ENCODE data around the gene IL12A. TPM values are rescaled to one million over a fixed set of nuclear protein-coding genes. Genes with fewer than 3 reads are reported as not detected.

The IL12A gene
- 1.4 and 11.3 TPM in 2 replicates for total RNA-seq (2014; rRNA removed)
- polyA plus RNA-seq (2012) = 0.45 TPM

- DNase-seq (ENCODE audit: low read depth) = peak; percentile 73
Measured at GRCh38 chr3:159988617-159989271, at the start of gene IL12A. Gene IL12A (plus strand): TSS chr3:159988835.

DNA sequence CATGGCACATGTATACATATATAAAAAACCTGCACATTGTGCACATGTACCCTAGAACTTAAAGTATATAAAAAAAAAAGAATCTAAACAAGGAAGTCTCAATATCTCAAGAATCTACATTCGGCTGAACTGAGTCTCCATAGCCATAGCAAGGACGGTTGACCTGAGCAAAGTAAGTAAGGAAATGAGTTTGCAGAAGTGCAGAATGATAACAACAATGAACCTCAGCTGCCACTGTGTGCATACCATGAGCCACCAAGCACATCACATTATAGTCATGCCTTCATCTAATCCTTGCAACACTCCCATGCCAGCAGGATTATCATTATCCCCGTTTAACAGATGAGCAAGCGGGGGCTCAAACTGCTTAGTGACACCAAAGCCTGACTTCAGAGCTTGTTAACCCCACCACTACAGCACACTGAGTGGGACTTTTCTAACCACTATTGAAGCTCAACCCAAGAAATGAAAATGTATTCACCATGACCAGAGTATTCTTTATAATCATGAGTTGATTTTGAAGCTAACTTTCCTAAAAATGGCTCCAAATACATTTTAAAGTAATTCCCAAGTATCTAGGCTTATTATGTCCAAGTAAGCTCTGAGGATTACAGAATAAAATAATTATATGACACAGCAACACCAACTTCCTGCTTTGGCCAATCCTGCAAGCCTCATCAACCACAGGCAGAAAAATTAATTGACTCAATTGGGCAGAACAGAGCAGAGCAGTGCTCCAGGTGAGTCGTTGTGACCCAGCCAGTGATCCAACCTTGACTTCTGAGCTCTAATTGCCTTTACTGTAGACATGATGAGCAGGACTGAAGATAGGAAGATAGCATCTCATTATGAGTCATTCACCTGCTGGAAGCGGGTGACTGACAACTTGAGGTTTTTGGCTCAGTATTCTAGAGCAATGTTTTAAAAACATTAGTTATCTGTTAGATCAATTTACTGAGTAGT, 47.3 kb upstream of the IL12A start:
- DNase-seq (ENCODE audit: low read depth) = peak; percentile 21

DNA sequence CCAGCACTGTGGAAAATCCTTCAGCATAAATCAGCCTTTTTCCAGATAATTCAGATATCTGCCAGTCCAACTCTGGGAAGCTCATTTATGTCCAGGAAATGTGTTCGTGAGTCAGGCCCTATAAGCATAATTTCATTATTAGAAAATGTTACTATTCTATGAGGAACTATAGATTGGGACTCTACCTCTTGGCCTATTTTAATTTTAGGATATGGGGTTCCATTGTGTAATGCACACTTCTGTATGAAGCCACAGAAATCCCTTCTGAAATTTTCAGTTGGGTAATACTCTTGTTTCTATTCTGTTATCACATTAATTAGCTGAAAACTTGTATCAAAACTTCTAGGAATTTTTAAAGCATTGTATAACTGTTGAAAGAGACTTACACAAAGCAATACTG, 43.9 kb upstream of the IL12A start:
- DNase-seq (ENCODE audit: low read depth) = no peak

DNA sequence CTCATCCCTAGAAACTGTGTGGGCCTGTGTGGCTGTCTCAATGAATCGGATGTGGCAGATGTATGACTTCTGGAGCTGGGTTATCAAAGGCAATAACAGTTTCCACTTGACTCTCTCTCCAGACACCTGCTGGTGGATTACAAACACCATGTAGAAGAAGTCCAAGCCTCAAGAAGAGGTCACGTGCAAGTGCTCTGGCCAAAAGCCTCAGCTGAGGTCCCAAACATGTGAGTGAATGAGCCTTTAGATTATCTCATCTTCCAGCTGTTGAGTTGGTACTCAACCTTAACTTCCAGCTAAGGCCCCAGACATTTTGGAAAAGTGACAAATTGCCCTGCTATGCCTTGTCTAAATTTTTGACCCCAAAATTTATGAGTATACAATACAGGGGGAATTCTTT, 42.7 kb upstream of the IL12A start:
- DNase-seq (ENCODE audit: low read depth) = no peak

- DNase-seq (ENCODE audit: low read depth) = peak; percentile 42
Measured at GRCh38 chr3:159947220-159947619, 41.4 kb upstream of the IL12A start.

- DNase-seq (ENCODE audit: low read depth) = peak; percentile 45
Measured at GRCh38 chr3:159948429-159949144, 40.0 kb upstream of the IL12A start.

DNA sequence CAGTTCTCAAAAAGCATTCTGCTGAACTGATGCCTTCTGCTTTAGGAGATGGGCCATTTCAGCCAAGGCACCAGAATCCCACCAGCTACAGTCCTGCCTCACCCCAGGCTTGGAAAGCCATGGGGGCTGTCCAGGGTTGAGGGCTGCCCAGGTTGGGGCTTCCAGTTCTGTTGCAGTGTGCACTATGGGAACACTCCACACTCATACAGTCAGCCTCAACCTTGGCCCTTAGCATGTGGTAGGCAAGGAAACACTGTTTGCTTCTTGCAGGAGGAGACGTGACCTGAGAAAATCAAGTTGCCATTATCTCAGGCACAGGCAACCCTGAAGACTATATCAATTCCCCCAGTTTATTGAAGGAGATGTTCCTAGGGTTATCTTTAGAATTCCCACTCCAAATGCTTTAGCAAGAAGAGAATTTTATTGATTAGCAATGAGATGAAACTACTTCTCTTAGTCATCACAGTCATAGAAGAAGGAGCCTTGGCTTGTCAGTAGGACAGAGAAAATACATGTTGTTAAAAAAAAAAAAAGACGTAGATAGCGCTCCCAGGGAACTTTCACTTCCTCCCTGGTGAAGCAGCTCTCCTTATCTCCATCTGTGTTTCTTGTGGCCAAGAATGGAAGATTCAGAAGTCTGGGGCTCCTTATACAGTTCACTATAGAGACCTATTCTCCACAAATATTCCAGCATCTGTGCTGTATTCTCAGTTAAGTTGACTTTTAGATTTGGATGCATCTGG, 38.3 kb upstream of the IL12A start:
- no peak for DNase-seq (ENCODE audit: low read depth)

DNA sequence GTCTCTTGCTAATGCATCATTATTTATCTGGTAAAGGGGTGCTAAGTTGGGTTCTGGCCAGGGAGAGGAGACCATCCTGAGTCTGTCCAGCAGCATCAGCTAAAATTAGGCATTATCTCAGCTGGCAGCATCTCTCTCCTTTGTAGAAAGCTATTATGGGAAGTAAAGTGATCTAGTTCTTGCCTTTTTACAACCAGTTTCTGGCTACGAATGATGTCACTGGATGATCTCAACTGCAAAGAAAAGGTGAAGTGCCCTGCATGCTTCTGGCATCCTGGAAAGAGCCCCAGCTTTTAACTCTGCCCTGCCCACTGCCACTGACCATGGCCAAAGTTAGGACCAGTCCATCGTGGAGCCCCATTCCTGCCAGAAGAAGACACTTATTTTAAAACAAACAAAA, 37.1 kb upstream of the IL12A start:
- no peak for DNase-seq (ENCODE audit: low read depth)

DNA sequence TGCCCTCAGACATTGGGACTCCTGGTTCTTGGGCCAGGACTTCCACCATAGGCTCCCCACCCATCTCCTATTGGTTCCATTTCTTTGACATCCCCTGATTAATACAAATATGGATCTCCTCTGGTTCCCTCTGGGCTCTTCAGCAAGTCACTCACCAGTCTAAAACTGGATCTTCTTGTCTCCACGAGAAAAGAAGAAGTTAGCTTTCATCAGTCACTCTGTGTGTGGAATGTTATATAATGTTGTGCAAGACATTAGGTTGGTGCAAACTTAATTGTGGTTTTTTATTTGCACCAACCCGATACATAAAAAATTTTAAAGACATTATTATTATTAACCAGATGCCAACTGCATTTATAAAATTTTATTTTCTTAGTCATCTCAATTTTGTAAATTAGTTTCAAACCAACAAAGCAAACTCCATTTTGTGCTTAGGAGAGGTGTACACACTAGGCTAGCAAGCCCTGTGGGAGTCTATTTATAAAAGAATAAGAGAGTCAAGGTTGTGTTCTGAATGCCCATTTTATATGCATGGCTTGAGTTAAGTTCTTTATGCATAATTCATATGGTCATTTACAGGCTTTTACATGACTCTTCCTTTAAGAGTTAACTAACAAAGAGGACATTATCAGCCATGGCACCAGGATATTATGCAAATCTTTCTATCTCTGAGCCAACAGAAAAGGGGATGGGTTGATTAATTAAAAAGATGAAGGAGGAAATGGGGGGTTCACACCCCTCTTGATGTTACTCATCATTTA, 35.1 kb upstream of the IL12A start:
- no peak for DNase-seq (ENCODE audit: low read depth)

DNA sequence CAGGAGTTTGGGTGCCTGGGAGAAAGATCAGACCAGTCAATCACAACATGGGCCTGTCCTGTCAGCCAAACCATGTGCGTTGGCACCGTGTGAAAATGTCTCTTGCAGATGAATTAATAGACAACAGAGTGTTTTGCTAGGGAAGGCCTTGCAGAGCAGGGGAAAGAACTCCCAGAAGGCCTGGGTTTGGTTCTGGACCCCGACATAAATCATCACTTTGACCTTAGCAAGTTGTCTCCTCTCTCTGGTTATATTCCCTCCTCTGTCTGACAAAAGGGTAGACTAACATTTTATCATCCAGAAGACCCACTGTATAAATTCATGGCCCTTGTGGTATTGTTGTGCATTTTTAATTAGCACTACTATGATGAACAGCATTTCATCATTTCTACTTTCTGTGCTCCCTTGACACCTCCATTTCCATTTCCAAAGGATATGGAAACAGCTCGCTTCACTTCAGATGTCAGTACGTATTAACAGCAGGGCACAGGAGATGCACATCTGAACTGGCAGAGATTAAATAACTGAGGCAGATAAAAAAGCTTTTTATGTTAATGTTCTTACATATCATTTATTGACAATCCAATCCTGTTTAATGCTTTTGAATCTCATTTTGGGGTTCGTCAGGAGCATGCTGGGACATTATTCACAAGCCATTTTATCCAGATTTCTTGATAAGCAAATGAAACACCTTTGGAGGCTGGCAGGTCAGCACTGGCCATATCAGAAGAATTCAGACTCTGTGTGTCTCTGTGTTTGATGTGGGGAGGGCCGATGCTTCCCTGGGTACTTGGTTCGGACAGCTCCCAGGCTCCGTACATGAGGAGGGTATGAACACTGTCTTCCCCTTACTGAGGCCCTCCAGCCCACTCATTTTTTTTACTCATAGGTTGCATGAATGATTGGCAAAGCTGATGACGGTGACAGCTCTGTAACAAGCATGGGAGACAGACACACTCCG, 28.2 kb upstream of the IL12A start:
- no peak for DNase-seq (ENCODE audit: low read depth)

DNA sequence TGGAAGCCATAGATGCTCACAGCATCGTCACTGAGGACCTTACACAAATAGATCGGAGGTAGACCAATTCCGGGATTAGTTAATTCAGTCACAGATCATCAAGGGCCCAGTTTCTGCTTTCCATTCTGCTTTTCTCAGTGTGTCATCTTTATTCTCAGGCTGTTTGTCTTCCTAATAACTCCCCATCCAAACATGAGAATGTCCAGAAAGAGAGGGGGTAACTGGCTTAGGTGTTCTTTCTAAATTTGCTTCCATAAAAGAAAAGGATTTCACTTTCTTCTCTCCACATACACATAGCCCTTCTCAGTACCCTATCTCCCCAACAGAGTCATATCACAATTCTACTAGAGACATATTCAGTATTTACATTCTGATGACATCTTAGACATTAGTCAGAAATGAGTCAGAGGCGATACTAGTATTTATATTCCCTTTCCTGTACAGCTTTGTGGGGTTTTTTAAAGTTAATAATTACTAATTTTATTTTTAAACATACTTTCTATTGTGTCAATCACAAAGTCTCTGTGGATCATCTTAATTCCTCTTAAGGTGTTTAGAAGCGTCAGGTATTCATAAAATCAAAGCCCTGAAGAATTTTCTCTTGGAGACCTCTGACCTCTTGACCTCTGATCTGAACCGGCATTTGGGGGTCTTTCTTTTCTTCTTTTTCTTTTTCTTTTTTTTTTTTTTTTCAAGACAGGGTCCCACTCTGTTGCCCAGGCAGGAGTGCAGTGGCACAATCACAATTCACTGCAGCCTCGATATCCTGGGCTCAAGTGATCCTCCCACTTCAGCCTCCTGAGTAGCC, 24.3 kb upstream of the IL12A start:
- DNase-seq (ENCODE audit: low read depth) = peak; percentile 62

GRCh38 chr3:159971311-159971710, 17.3 kb upstream of the IL12A start:
- DNase-seq (ENCODE audit: low read depth) = no peak

GRCh38 chr3:159977295-159977694, 11.3 kb upstream of the IL12A start:
- DNase-seq (ENCODE audit: low read depth) = no peak

GRCh38 chr3:159978353-159978752, 10.3 kb upstream of the IL12A start:
- no peak for DNase-seq (ENCODE audit: low read depth)

DNA sequence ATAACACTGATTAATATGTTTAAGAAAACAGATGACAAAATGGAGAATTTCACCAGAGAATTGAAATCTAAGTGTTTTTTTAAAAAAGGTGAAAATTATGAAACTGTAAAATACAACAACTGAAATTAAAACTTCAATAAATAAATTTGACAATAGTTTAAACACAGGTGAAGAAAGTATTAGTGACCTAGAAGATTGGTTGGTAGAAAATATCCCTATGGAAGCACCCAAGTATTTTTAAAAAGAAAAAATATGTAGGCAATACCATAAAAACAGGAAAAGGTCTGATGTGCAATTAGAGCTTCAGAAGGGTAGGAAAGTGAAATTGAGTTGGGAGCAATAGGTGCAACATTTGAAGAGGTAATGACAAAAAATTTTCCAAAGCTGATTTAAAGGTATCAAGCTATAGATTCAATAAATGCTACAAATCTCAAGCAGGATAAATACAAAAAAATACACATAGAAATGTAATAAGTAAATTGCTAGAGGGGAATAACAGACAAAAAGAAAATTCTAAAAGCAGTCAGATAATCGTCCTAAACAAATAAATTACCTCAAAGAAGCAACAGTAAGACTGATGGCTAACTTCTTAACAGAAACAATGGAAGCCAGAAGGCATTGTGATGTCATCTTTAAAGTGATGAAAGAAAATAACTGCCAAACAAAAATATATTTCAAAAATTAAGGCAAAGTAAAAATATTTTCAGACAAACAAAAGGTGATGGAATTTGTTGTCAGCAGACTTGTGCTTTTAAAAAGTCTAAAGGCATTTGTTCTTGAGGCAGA, 9.5 kb upstream of the IL12A start:
- no peak for DNase-seq (ENCODE audit: low read depth)

DNA sequence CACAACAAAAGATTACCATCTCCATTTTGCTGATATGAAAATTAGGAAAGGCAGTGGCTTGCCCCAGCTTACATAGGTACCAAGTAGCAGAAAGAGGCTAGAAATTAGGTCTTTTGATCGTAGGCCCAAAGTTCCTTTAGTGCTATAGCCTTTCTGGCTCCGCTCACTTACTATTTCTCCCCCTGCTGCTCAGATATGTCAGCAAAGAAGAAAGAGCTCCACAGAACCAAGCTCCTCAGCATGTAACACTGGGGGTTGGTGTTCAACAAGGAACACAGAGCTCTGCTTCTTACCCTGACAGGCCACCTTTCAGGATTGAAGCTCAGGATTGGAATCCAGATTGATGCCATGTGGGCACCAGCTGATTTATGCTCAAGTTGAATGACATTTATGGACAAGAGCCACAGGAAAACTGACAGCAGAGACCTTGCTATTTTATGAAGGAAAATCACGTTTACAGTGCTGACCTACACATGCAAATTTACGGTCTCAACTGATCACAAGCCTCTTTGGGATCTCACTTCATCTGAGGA, 6.1 kb upstream of the IL12A start:
- DNase-seq (ENCODE audit: low read depth) = no peak

DNA sequence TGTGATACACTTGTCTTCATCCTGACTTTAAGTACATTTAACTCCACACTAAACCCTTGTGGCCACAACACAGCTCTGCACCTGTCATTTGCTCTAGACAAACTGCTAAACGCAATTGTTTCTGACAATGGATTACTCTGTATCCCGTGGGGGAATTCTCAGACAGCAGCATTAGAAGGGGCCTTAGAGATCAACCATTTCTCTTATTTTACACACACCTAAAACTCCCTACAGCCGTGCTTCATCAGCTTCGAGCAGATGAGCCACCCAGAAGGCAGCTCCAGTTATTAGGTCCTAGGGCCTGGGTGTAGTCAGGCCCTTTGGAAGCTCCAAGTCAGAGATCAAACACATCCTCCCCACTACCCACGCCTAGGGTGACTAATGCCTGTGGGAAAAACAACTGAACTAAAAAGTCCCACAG, 1.3 kb upstream of the IL12A start:
- peak; percentile 83 for DNase-seq (ENCODE audit: low read depth)

Measured in LHCN-M2 (cell line).